T-cell (primary cell): ENCODE data around the gene CADM1. TPM values are rescaled to one million over a fixed set of nuclear protein-coding genes. Genes with fewer than 3 reads are reported as not detected.

ENCODE experiments used
- ATAC-seq, 4 experiments: fragments of 200-7000 bp in 3 of 4; fragments of 150-1000 bp in 1 of 4; cut with Tn5 transposase; replicated peaks in 1 of 4; 1 replicate in 3 of 4; 2 replicates in 1 of 4; pipeline ENCODE4 v1.10.0; 2021; ENCODE audit warnings: moderate library complexity in 3 of 4, mild to moderate bottlenecking in 2 of 4, moderate number of reproducible peaks in 1 of 4
- CTCF ChIA-PET, 2 donors: fragments of 300-600 bp; sonication (Branson Sonifier 250); formaldehyde crosslinking; loops; one replicate each; lab custom pipeline; 2022; ENCODE audit warnings: antibody characterized with exemption in 2 of 2; lab: Charles Lee
- POLR2A ChIA-PET, 2 donors: fragments of 300-600 bp; sonication (Branson Sonifier 250); formaldehyde crosslinking; loops; one replicate each; lab custom pipeline; 2022; ENCODE audit warnings: antibody characterized with exemption in 2 of 2; lab: Charles Lee
- DNase-seq, 35 experiments: peaks; one replicate each; pipeline versions ENCODE4 v3.0.0 to v3.0.0-alpha.2; 2013 to 2023
- H3K27ac ChIP-seq: one replicate; pipeline ENCODE4 v1.5.1; 2013; ENCODE audit warnings: low read length
- H3K27me3 ChIP-seq, 2 experiments: replicated peaks in 1 of 2; 1 replicate in 1 of 2; 2 replicates in 1 of 2; pipeline versions ENCODE4 v1.6.1 to v1.7.0; 2013; ENCODE audit warnings: low read length in 1 of 2, mixed read lengths in 1 of 2; ENCODE audit not compliant: control insufficient read depth in 2 of 2, insufficient read depth in 2 of 2; ENCODE audit errors: extremely low read depth in 1 of 2
- H3K36me3 ChIP-seq, 2 donors: 1 replicate in 1 of 2; 2 replicates in 1 of 2; pipeline versions ENCODE4 v1.6.1 to v1.7.0; 2013; ENCODE audit warnings: low read length in 1 of 2; ENCODE audit not compliant: control insufficient read depth in 2 of 2, insufficient read depth in 1 of 2; ENCODE audit errors: extremely low read depth in 1 of 2
- H3K4me1 ChIP-seq, 2 experiments: 1 replicate in 1 of 2; 2 replicates in 1 of 2; pipeline versions ENCODE4 v1.6.1 to v1.7.0; 2013; ENCODE audit warnings: low read length in 2 of 2, mixed read lengths in 1 of 2; ENCODE audit not compliant: insufficient read depth in 2 of 2, control insufficient read depth in 1 of 2; ENCODE audit errors: extremely low read depth in 1 of 2
- H3K4me3 ChIP-seq, 2 donors: 1 replicate in 1 of 2; 2 replicates in 1 of 2; pipeline versions ENCODE4 v1.5.1 to v1.7.0; 2013; ENCODE audit warnings: mild to moderate bottlenecking in 2 of 2, low read length in 1 of 2, moderate library complexity in 1 of 2; ENCODE audit not compliant: control insufficient read depth in 1 of 2; ENCODE audit errors: extremely low read depth in 1 of 2
- H3K9me3 ChIP-seq: 2 replicates; pipeline ENCODE4 v1.7.0; 2013
- H3K27ac Mint-ChIP-seq, 2 donors: one replicate each; pipeline ENCODE4 v1.8.0; 2020 to 2021; ENCODE audit warnings: mild to moderate bottlenecking in 2 of 2, mixed read lengths in 2 of 2
- H3K27me3 Mint-ChIP-seq, 2 donors: one replicate each; pipeline ENCODE4 v1.8.0; 2021 to 2022; ENCODE audit warnings: mixed read lengths in 2 of 2
- H3K36me3 Mint-ChIP-seq: one replicate; pipeline ENCODE4 v1.8.0; 2021; ENCODE audit warnings: mixed read lengths
- H3K4me1 Mint-ChIP-seq, 3 donors: one replicate each; pipeline ENCODE4 v1.8.0; 2020 to 2022; ENCODE audit warnings: mixed read lengths in 3 of 3, mild to moderate bottlenecking in 1 of 3
- H3K4me3 Mint-ChIP-seq, 3 donors: one replicate each; pipeline ENCODE4 v1.8.0; 2020 to 2022; ENCODE audit warnings: mild to moderate bottlenecking in 3 of 3, mixed read lengths in 3 of 3, moderate library complexity in 3 of 3
- H3K9me3 Mint-ChIP-seq, 3 donors: one replicate each; pipeline ENCODE4 v1.8.0; 2020 to 2022; ENCODE audit warnings: mixed read lengths in 3 of 3
- WGBS: methylation state at CpG from one replicate; pipeline ENCODE4 v1.1.5; 2013; ENCODE audit warnings: missing lambda C conversion rate; ENCODE audit not compliant: insufficient coverage; 5-methylcytosine and 5-hydroxymethylcytosine counted together
- total RNA-seq, 35 experiments: library from RNA in 6 of 35; stranded (reverse) in 6 of 35; fragments of 120-200 nt in 1 of 35; gene quantifications; one replicate each; pipeline versions ENCODE4 v1.2.1 to v1.2.4 and lab custom pipeline; 2013 to 2026

Gene CADM1
- total RNA-seq, 5 donors from 2014 or later (not counting 1 experiment from before 2014, with no cell fraction given): 2.1 to 6.7 (median 3.1) TPM

- CTCF ChIA-PET: interaction anchor here in 1 of 2 donors (0.5 kb wide), 1 partner anchor 731 kb away, joined by 4 read pairs; no protein-coding TSS in a partner anchor
- H3K27ac Mint-ChIP-seq: no peak overlapping the region
- 84% methylated on average over 3 of the region's 4 CpGs for WGBS
- no peak overlapping the region for H3K4me3 Mint-ChIP-seq
- no peaks in the 10 kb centered on the region for H3K9me3 Mint-ChIP-seq
- no peaks in the 10 kb centered on the region for H3K9me3 ChIP-seq
- no peaks in the 10 kb centered on the region for H3K36me3 ChIP-seq
- no peaks in the 10 kb centered on the region for H3K36me3 Mint-ChIP-seq
- H3K4me3 ChIP-seq: no peak overlapping the region
- no peak for DNase-seq
- POLR2A ChIA-PET: no interaction called here
- no peak for ATAC-seq
- no peak overlapping the region for H3K27ac ChIP-seq
- H3K27me3 ChIP-seq: no peaks in the 10 kb centered on the region
- no peaks in the 10 kb centered on the region for H3K4me1 Mint-ChIP-seq
- peaks cover 0 to 3% of the 10 kb centered on the region in 2 donors for H3K27me3 Mint-ChIP-seq
- no peaks in the 10 kb centered on the region for H3K4me1 ChIP-seq
Measured at GRCh38 chr11:115183136-115183535, 321.1 kb downstream of the CADM1 start.

GRCh38 chr11:115182282-115182955 is 321.8 kb downstream of the CADM1 start:
- H3K9me3 ChIP-seq: no peaks in the 10 kb centered on the region
- DNase-seq (no peak), ATAC-seq (no peak)
- POLR2A ChIA-PET: no interaction called here
- H3K27me3 ChIP-seq: no peaks in the 10 kb centered on the region
- Mint-ChIP-seq H3K36me3 (no peaks in the 10 kb centered on the region), H3K27ac (no peak overlapping the region), H3K4me1 (no peaks in the 10 kb centered on the region), H3K9me3 (no peaks in the 10 kb centered on the region), H3K4me3 (no peak overlapping the region), H3K27me3 (peaks cover 0 to 3% of the 10 kb centered on the region in 2 donors)
- no peaks in the 10 kb centered on the region for H3K36me3 ChIP-seq
- 89% methylated on average over 5 of the region's 7 CpGs for WGBS
- H3K27ac ChIP-seq: no peak overlapping the region
- no peaks in the 10 kb centered on the region for H3K4me1 ChIP-seq
- H3K4me3 ChIP-seq: no peak overlapping the region
- CTCF ChIA-PET: no interaction called here

- DNase-seq (no peak), ATAC-seq (no peak)
- Histone ChIP-seq H3K4me3 (no peak overlapping the region), H3K27ac (no peak overlapping the region), H3K36me3 (no peaks in the 10 kb centered on the region), H3K27me3 (no peaks in the 10 kb centered on the region), H3K4me1 (no peaks in the 10 kb centered on the region), H3K9me3 (no peaks in the 10 kb centered on the region)
- Mint-ChIP-seq H3K4me3 (no peak overlapping the region), H3K27me3 (peaks cover 0 to under 1% of the 10 kb centered on the region in 2 donors), H3K9me3 (no peaks in the 10 kb centered on the region), H3K27ac (no peak overlapping the region), H3K36me3 (no peaks in the 10 kb centered on the region), H3K4me1 (no peaks in the 10 kb centered on the region)
- WGBS: 63% methylated on average over 7 of the region's 12 CpGs
- ChIA-PET CTCF (no interaction called here), POLR2A (interaction anchor here in 1 of 2 donors (0.8 kb wide), 1 partner anchor 10 kb away, joined by 3 read pairs; no protein-coding TSS in a partner anchor)
Measured at GRCh38 chr11:115181538-115181937, 322.7 kb downstream of the CADM1 start.

- Histone ChIP-seq H3K36me3 (no peaks in the 10 kb centered on the region), H3K27me3 (no peaks in the 10 kb centered on the region), H3K9me3 (no peaks in the 10 kb centered on the region), H3K4me3 (no peak overlapping the region), H3K27ac (no peak overlapping the region), H3K4me1 (no peaks in the 10 kb centered on the region)
- ChIA-PET CTCF (interaction anchor here in 1 of 2 donors (0.6 kb wide), 1 partner anchor 925 kb away, joined by 3 read pairs; no protein-coding TSS in a partner anchor), POLR2A (interaction anchor here in 1 of 2 donors (0.6 kb wide), 1 partner anchor 72 kb away, joined by 3 read pairs; no protein-coding TSS in a partner anchor)
- Mint-ChIP-seq H3K4me1 (no peaks in the 10 kb centered on the region), H3K9me3 (no peaks in the 10 kb centered on the region), H3K36me3 (no peaks in the 10 kb centered on the region), H3K27me3 (no peaks in the 10 kb centered on the region), H3K4me3 (no peak overlapping the region), H3K27ac (no peak overlapping the region)
- DNase-seq (no peak), ATAC-seq (no peak)
- 73% methylated on average over 3 of the region's 7 CpGs for WGBS
Measured at GRCh38 chr11:115180272-115180671, 323.9 kb downstream of the CADM1 start.

- Histone ChIP-seq H3K4me1 (no peaks in the 10 kb centered on the region), H3K27ac (no peak overlapping the region), H3K4me3 (no peak overlapping the region), H3K9me3 (no peaks in the 10 kb centered on the region), H3K27me3 (no peaks in the 10 kb centered on the region), H3K36me3 (no peaks in the 10 kb centered on the region)
- CTCF ChIA-PET: no interaction called here
- WGBS: no CpG with 5 or more reads among the region's 3 CpGs
- Mint-ChIP-seq H3K4me3 (no peak overlapping the region), H3K36me3 (no peaks in the 10 kb centered on the region), H3K4me1 (no peaks in the 10 kb centered on the region), H3K27ac (no peak overlapping the region), H3K9me3 (no peaks in the 10 kb centered on the region), H3K27me3 (no peaks in the 10 kb centered on the region)
- ATAC-seq (no peak), DNase-seq (no peak)
- POLR2A ChIA-PET: no interaction called here
Measured at GRCh38 chr11:115179636-115180035, 324.6 kb downstream of the CADM1 start.

GRCh38 chr11:115178705-115179104 is 325.5 kb downstream of the CADM1 start:
- Mint-ChIP-seq H3K27me3 (no peaks in the 10 kb centered on the region), H3K4me1 (no peaks in the 10 kb centered on the region), H3K36me3 (no peaks in the 10 kb centered on the region), H3K27ac (no peak overlapping the region), H3K4me3 (no peak overlapping the region), H3K9me3 (no peaks in the 10 kb centered on the region)
- DNase-seq (no peak), ATAC-seq (no peak)
- POLR2A ChIA-PET: no interaction called here
- Histone ChIP-seq H3K36me3 (no peaks in the 10 kb centered on the region), H3K9me3 (no peaks in the 10 kb centered on the region), H3K27ac (no peak overlapping the region), H3K4me3 (no peak overlapping the region), H3K4me1 (no peaks in the 10 kb centered on the region), H3K27me3 (no peaks in the 10 kb centered on the region)
- CTCF ChIA-PET: no interaction called here
- 92% methylated on average over 10 of the region's 14 CpGs for WGBS
